ENCODE data around the gene GNG7.

The GNG7 gene

GRCh38 chr19:2706251-2706650, 3.8 kb upstream of the GNG7 start:
- H3K36me3 Mint-ChIP-seq (ENCODE audit: low read depth): no peaks in the 10 kb centered on the region
- H3K27me3 Mint-ChIP-seq: no peaks in the 10 kb centered on the region
- H3K9me3 Mint-ChIP-seq: no peaks in the 10 kb centered on the region
- DNase-seq (no peak), ATAC-seq (no peak)
- H3K4me3 Mint-ChIP-seq: no peak overlapping the region
- peaks cover 13% of the 10 kb centered on the region for H3K4me1 Mint-ChIP-seq
- no peak overlapping the region for H3K27ac Mint-ChIP-seq

- DNase-seq (no peak), ATAC-seq (no peak)
- H3K27me3 Mint-ChIP-seq: no peaks in the 10 kb centered on the region
- no peaks in the 10 kb centered on the region for H3K36me3 Mint-ChIP-seq (ENCODE audit: low read depth)
- peaks cover 19% of the 10 kb centered on the region for H3K4me1 Mint-ChIP-seq
- no peak overlapping the region for H3K4me3 Mint-ChIP-seq
- no peak overlapping the region for H3K27ac Mint-ChIP-seq
- H3K9me3 Mint-ChIP-seq: no peaks in the 10 kb centered on the region
Observed at GRCh38 chr19:2703691-2704216, 1.3 kb upstream of the GNG7 start.

GRCh38 chr19:2703077-2703437, 563 bp upstream of the GNG7 start:
- Mint-ChIP-seq H3K36me3 (ENCODE audit: low read depth) (no peaks in the 10 kb centered on the region), H3K4me1 (peaks cover 22% of the 10 kb centered on the region), H3K4me3 (peak overlapping the region; percentile 49), H3K27ac (peak overlapping the region; percentile 52), H3K9me3 (no peaks in the 10 kb centered on the region), H3K27me3 (no peaks in the 10 kb centered on the region)
- ATAC-seq (no peak), DNase-seq (no peak)

GRCh38 chr19:2701361-2702169, 929 bp downstream of the GNG7 start:
- ATAC-seq (no peak), DNase-seq (no peak)
- H3K27ac Mint-ChIP-seq: no peak overlapping the region
- H3K4me1 Mint-ChIP-seq: peaks cover 22% of the 10 kb centered on the region
- peak overlapping the region; percentile 62 for H3K4me3 Mint-ChIP-seq
- no peaks in the 10 kb centered on the region for H3K9me3 Mint-ChIP-seq
- no peaks in the 10 kb centered on the region for H3K36me3 Mint-ChIP-seq (ENCODE audit: low read depth)
- no peaks in the 10 kb centered on the region for H3K27me3 Mint-ChIP-seq

GRCh38 chr19:2700660-2701360, 1.7 kb downstream of the GNG7 start:
- ATAC-seq (no peak), DNase-seq (no peak)
- Mint-ChIP-seq H3K4me1 (peaks cover 24% of the 10 kb centered on the region), H3K9me3 (no peaks in the 10 kb centered on the region), H3K36me3 (ENCODE audit: low read depth) (no peaks in the 10 kb centered on the region), H3K27me3 (no peaks in the 10 kb centered on the region), H3K4me3 (no peak overlapping the region), H3K27ac (no peak overlapping the region)

DNA sequence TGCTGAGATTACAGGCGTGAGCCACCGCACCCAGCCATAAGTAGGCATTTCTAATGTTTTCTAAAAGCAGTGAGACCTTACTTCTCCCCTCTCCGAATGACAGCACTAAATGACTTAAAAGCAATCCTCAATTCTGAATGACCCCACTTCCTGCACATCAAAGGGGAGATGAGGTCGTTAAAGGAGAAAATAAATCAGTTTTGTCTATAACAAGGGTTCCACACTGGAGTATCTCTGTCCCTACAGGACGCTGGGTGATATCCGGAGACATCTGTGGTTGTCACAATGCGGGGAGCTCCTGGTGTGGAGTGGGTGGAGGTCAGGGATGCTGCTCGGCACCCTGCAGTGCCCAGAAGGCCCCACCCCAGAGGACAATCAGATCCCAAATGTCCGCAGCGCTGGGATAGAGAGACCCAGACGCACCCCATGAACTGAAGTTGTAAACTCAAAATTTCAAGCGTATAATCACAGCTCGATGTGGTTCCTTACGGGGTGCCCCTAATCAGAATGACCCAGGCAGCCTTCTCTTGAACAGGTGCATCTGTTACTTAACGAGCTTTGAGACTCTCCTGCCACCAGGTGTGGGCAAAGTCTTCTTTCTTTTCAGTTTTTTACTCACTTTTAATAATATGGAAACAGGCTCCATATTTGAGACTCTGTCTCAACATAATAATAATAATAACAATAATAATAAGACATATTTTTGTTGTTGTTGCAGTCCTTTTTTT, 2.9 kb downstream of the GNG7 start:
- Mint-ChIP-seq H3K27me3 (no peaks in the 10 kb centered on the region), H3K9me3 (no peaks in the 10 kb centered on the region), H3K27ac (no peak overlapping the region), H3K36me3 (ENCODE audit: low read depth) (no peaks in the 10 kb centered on the region), H3K4me3 (no peak overlapping the region), H3K4me1 (peaks cover 24% of the 10 kb centered on the region)
- ATAC-seq: no peak
- DNase-seq: no peak

- H3K4me3 Mint-ChIP-seq: no peak overlapping the region
- DNase-seq: no peak
- no peaks in the 10 kb centered on the region for H3K36me3 Mint-ChIP-seq (ENCODE audit: low read depth)
- no peaks in the 10 kb centered on the region for H3K27me3 Mint-ChIP-seq
- no peaks in the 10 kb centered on the region for H3K9me3 Mint-ChIP-seq
- H3K27ac Mint-ChIP-seq: no peak overlapping the region
- ATAC-seq: no peak
- H3K4me1 Mint-ChIP-seq: peaks cover 10% of the 10 kb centered on the region
Observed at GRCh38 chr19:2694196-2694595, 8.3 kb downstream of the GNG7 start.

DNA sequence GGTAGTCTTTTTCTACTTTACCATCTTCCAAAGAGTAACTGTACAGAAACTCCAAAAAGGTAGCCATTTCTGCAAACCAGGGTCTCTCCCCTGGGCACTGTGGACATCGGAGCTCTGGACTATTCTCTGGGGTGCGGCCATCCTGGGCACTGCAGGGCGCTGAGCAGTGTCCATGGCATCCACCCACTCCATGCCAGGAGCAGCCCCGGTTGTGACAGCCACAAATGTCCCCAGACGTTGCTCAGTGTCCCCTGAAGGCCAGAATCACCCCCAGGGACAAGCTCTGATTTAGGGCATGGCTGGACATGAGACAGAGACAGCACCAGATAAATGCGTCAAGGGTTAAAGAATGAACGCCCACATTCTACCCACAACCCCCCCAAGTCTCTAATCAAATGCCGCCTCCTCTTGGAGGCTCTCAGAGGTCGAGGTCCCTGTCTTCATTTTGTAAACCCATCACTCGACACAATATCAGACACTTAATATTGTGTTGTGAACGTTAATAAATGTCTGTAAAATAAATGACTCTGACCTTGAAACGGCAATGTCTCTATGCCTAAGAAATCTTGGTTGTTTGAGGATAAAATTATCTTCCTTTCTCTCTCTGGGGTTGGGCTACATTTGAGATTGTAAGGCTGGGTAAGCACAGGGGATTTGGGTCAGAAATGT, 8.9 kb downstream of the GNG7 start:
- H3K4me3 Mint-ChIP-seq: no peak overlapping the region
- H3K4me1 Mint-ChIP-seq: peaks cover 6% of the 10 kb centered on the region
- ATAC-seq (no peak), DNase-seq (no peak)
- no peaks in the 10 kb centered on the region for H3K9me3 Mint-ChIP-seq
- no peaks in the 10 kb centered on the region for H3K27me3 Mint-ChIP-seq
- no peaks in the 10 kb centered on the region for H3K36me3 Mint-ChIP-seq (ENCODE audit: low read depth)
- no peak overlapping the region for H3K27ac Mint-ChIP-seq

- no peak overlapping the region for H3K4me3 Mint-ChIP-seq
- DNase-seq (no peak), ATAC-seq (no peak)
- no peaks in the 10 kb centered on the region for H3K27me3 Mint-ChIP-seq
- no peak overlapping the region for H3K27ac Mint-ChIP-seq
- no peaks in the 10 kb centered on the region for H3K36me3 Mint-ChIP-seq (ENCODE audit: low read depth)
- H3K9me3 Mint-ChIP-seq: no peaks in the 10 kb centered on the region
- peaks cover 4% of the 10 kb centered on the region for H3K4me1 Mint-ChIP-seq
Observed at GRCh38 chr19:2691951-2692350, 10.5 kb downstream of the GNG7 start.

GRCh38 chr19:2690856-2691255, 11.6 kb downstream of the GNG7 start:
- Mint-ChIP-seq H3K9me3 (no peaks in the 10 kb centered on the region), H3K27ac (no peak overlapping the region), H3K27me3 (no peaks in the 10 kb centered on the region), H3K4me1 (peaks cover 2% of the 10 kb centered on the region), H3K4me3 (no peak overlapping the region), H3K36me3 (ENCODE audit: low read depth) (no peaks in the 10 kb centered on the region)
- ATAC-seq (no peak), DNase-seq (no peak)

- no peaks in the 10 kb centered on the region for H3K36me3 Mint-ChIP-seq (ENCODE audit: low read depth)
- no peaks in the 10 kb centered on the region for H3K9me3 Mint-ChIP-seq
- no peaks in the 10 kb centered on the region for H3K27me3 Mint-ChIP-seq
- ATAC-seq (no peak), DNase-seq (no peak)
- H3K4me1 Mint-ChIP-seq: peaks cover 3% of the 10 kb centered on the region
- no peak overlapping the region for H3K27ac Mint-ChIP-seq
- no peak overlapping the region for H3K4me3 Mint-ChIP-seq
Observed at GRCh38 chr19:2686360-2686759, 16.1 kb downstream of the GNG7 start.

DNA sequence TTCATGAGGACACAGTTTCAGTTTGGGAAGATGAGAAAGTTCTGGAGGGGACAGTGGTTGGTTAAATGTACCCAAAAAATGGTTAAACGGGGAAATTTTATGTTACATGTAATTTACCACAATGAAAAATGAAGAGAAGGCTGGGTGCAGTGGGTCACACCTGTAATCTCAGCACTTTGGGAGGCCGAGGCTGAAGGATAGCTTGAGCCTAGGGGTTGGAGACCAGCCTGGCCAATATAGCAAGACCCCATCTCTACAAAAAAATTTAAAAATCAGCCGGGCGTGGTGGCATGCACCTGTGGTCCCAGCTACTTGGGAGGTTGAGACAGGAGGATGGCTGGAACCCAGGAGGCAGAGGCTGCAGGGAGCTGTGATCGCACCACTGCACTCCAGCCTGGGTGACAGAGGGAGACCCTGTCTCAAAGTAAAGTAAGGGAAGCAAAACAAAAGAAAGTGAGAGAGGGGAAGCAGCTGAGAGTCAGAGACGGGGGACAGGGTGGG, 17.2 kb downstream of the GNG7 start:
- H3K36me3 Mint-ChIP-seq (ENCODE audit: low read depth): no peaks in the 10 kb centered on the region
- H3K27me3 Mint-ChIP-seq: no peaks in the 10 kb centered on the region
- H3K4me1 Mint-ChIP-seq: peaks cover 7% of the 10 kb centered on the region
- H3K9me3 Mint-ChIP-seq: no peaks in the 10 kb centered on the region
- no peak overlapping the region for H3K4me3 Mint-ChIP-seq
- H3K27ac Mint-ChIP-seq: no peak overlapping the region
- DNase-seq (no peak), ATAC-seq (no peak)

- H3K36me3 Mint-ChIP-seq (ENCODE audit: low read depth): no peaks in the 10 kb centered on the region
- no peak overlapping the region for H3K27ac Mint-ChIP-seq
- ATAC-seq (no peak), DNase-seq (no peak)
- H3K9me3 Mint-ChIP-seq: no peaks in the 10 kb centered on the region
- no peak overlapping the region for H3K4me3 Mint-ChIP-seq
- H3K4me1 Mint-ChIP-seq: peaks cover 12% of the 10 kb centered on the region
- H3K27me3 Mint-ChIP-seq: no peaks in the 10 kb centered on the region
Observed at GRCh38 chr19:2683430-2684003, 19.0 kb downstream of the GNG7 start.

GRCh38 chr19:2680808-2681207, 21.7 kb downstream of the GNG7 start:
- DNase-seq (no peak), ATAC-seq (no peak)
- no peaks in the 10 kb centered on the region for H3K9me3 Mint-ChIP-seq
- H3K27me3 Mint-ChIP-seq: peaks cover 2% of the 10 kb centered on the region
- peaks cover 18% of the 10 kb centered on the region for H3K4me1 Mint-ChIP-seq
- no peak overlapping the region for H3K27ac Mint-ChIP-seq
- H3K4me3 Mint-ChIP-seq: no peak overlapping the region
- peaks cover 5% of the 10 kb centered on the region for H3K36me3 Mint-ChIP-seq (ENCODE audit: low read depth)
